VCaP (cell line): ENCODE measurements around the gene LUZP2.

ENCODE experiments used
- H3K27ac ChIP-seq: fragments of 450-650 bp; 2 replicates; pipeline ENCODE4 v1.5.1; 2017
- CTCF ChIP-seq: fragments of 450-650 bp; conservative IDR thresholded peaks from 2 replicates; pipeline ENCODE4 v1.5.1; 2017; ENCODE audit warnings: mild to moderate bottlenecking, moderate library complexity

LUZP2 gene

GRCh38 chr11:24896118-24896835, 399.4 kb downstream of the LUZP2 start:
- TF ChIP-seq CTCF, result no peak
- no peak overlapping the region for H3K27ac ChIP-seq

GRCh38 chr11:24900514-24900913, 403.7 kb downstream of the LUZP2 start:
- no peak overlapping the region for H3K27ac ChIP-seq
- TF ChIP-seq CTCF, result no peak

GRCh38 chr11:24900960-24901549, 404.2 kb downstream of the LUZP2 start:
- no peak overlapping the region for H3K27ac ChIP-seq
- TF ChIP-seq CTCF, result no peak

GRCh38 chr11:24903555-24903954, 406.7 kb downstream of the LUZP2 start:
- no peak for TF ChIP-seq CTCF
- peak overlapping the region; percentile 24; the same call in 1 of the 2 replicates for H3K27ac ChIP-seq

GRCh38 chr11:24925091-24925490, 428.2 kb downstream of the LUZP2 start:
- TF ChIP-seq CTCF, result no peak
- no peak overlapping the region for H3K27ac ChIP-seq

- no peak overlapping the region for H3K27ac ChIP-seq
- TF ChIP-seq CTCF, result no peak
These were observed 435.5 kb downstream of the LUZP2 start for GRCh38 chr11:24932110-24933000.

- no peak for TF ChIP-seq CTCF
- H3K27ac ChIP-seq, result no peak overlapping the region
These were observed 438.0 kb downstream of the LUZP2 start for GRCh38 chr11:24934733-24935439.
